BE2C (cell line): ENCODE data around the gene PDE10A. TPM values are rescaled to one million over a fixed set of nuclear protein-coding genes. Genes with fewer than 3 reads are reported as not detected.

Experiments used
- DNase-seq: peaks from one replicate; pipeline ENCODE4 v3.0.0-alpha.2; 2020
- H3K27me3 ChIP-seq: fragments of 250-450 bp; sonication (Bioruptor Pico); 2 replicates; pipeline ENCODE4 v1.5.1; 2020; ENCODE audit warnings: mild to moderate bottlenecking
- H3K36me3 ChIP-seq: fragments of 250-450 bp; sonication (Bioruptor Pico); 2 replicates; pipeline ENCODE4 v1.5.1; 2020; ENCODE audit warnings: mild to moderate bottlenecking
- H3K4me1 ChIP-seq: fragments of 250-450 bp; sonication (Bioruptor Pico); 2 replicates; pipeline ENCODE4 v1.5.1; 2020
- H3K4me3 ChIP-seq: 2 replicates; pipeline ENCODE4 v1.5.1; 2011; ENCODE audit warnings: low read depth, low read length
- H3K9me3 ChIP-seq: fragments of 250-450 bp; sonication (Bioruptor Pico); 2 replicates; pipeline ENCODE4 v1.5.1; 2020
- polyA plus RNA-seq: library from polyadenylated mRNA; unstranded; fragments of >200 nt; gene quantifications from one replicate; pipeline ENCODE4 v1.2.1, GENCODE V29; 2012; ENCODE audit warnings: low read depth, missing spikeins; ENCODE audit not compliant: insufficient read length, insufficient read depth
- TF ChIP-seq, protein P1 (sequence below): IDR thresholded peaks from 2 replicates; pipeline ENCODE4 v1.5.1; 2012; ENCODE audit warnings: mild to moderate bottlenecking, low read depth, low read length

The PDE10A gene
- polyA plus RNA-seq, result 1.1 TPM

GRCh38 chr6:165662749-165663376 is at the start of gene PDE10A:
Gene PDE10A, minus strand, starts transcription at chr6:165663241. Its CDS starts 430 bp downstream, at chr6:165662811.
- TF ChIP-seq, protein P1, sequence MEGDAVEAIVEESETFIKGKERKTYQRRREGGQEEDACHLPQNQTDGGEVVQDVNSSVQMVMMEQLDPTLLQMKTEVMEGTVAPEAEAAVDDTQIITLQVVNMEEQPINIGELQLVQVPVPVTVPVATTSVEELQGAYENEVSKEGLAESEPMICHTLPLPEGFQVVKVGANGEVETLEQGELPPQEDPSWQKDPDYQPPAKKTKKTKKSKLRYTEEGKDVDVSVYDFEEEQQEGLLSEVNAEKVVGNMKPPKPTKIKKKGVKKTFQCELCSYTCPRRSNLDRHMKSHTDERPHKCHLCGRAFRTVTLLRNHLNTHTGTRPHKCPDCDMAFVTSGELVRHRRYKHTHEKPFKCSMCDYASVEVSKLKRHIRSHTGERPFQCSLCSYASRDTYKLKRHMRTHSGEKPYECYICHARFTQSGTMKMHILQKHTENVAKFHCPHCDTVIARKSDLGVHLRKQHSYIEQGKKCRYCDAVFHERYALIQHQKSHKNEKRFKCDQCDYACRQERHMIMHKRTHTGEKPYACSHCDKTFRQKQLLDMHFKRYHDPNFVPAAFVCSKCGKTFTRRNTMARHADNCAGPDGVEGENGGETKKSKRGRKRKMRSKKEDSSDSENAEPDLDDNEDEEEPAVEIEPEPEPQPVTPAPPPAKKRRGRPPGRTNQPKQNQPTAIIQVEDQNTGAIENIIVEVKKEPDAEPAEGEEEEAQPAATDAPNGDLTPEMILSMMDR, result no peak
- no peaks in the 10 kb centered on the region for H3K9me3 ChIP-seq
- H3K4me1 ChIP-seq, result no peaks in the 10 kb centered on the region
- H3K4me3 ChIP-seq, result peak within 1 kb of the TSS; percentile 36
- peaks cover 77% of the 10 kb centered on the region for H3K27me3 ChIP-seq
- DNase-seq, result peak; percentile 23
- H3K36me3 ChIP-seq, result no peaks in the 10 kb centered on the region

GRCh38 chr6:165708985-165709576 is 46.0 kb upstream of the PDE10A start:
- Histone ChIP-seq H3K27me3 (no peaks in the 10 kb centered on the region), H3K36me3 (no peaks in the 10 kb centered on the region), H3K4me3 (no peak overlapping the region), H3K4me1 (no peaks in the 10 kb centered on the region), H3K9me3 (no peaks in the 10 kb centered on the region; the same call in 1 of the 2 replicates)
- TF ChIP-seq, protein P1, result no peak
- no peak for DNase-seq

- no peaks in the 10 kb centered on the region for H3K27me3 ChIP-seq
- no peak for DNase-seq
- H3K36me3 ChIP-seq, result no peaks in the 10 kb centered on the region
- H3K4me1 ChIP-seq, result no peaks in the 10 kb centered on the region; the same call in 1 of the 2 replicates
- TF ChIP-seq, protein P1, result no peak
- H3K9me3 ChIP-seq, result no peaks in the 10 kb centered on the region; the same call in 1 of the 2 replicates
- no peak overlapping the region for H3K4me3 ChIP-seq
These were observed 44.2 kb upstream of the PDE10A start for GRCh38 chr6:165707067-165707853.

DNA sequence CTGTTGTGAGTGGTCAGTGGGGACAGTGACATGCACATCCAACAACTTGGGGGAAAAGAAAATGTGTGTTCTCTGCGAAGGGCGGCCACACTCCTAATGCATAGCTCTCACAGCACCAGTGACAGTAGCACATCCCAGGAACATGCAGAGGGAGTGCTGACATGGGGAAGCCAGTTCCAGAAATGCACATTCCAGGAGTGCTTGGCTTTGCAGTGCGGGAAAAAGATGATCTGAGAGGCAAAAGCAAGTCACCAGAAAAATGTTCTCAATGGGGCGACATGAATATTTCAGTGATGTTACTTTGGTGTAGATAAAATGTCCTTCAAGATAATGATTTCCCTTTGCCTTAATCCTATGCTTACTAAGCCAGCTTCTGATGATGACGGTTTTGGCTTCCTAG is 42.9 kb upstream of the PDE10A start:
- H3K36me3 ChIP-seq, result no peaks in the 10 kb centered on the region
- DNase-seq, result no peak
- H3K4me3 ChIP-seq, result no peak overlapping the region
- TF ChIP-seq, protein P1, result no peak
- H3K27me3 ChIP-seq, result no peaks in the 10 kb centered on the region
- H3K9me3 ChIP-seq, result no peaks in the 10 kb centered on the region; the same call in 1 of the 2 replicates
- H3K4me1 ChIP-seq, result no peaks in the 10 kb centered on the region; the same call in 1 of the 2 replicates

DNA sequence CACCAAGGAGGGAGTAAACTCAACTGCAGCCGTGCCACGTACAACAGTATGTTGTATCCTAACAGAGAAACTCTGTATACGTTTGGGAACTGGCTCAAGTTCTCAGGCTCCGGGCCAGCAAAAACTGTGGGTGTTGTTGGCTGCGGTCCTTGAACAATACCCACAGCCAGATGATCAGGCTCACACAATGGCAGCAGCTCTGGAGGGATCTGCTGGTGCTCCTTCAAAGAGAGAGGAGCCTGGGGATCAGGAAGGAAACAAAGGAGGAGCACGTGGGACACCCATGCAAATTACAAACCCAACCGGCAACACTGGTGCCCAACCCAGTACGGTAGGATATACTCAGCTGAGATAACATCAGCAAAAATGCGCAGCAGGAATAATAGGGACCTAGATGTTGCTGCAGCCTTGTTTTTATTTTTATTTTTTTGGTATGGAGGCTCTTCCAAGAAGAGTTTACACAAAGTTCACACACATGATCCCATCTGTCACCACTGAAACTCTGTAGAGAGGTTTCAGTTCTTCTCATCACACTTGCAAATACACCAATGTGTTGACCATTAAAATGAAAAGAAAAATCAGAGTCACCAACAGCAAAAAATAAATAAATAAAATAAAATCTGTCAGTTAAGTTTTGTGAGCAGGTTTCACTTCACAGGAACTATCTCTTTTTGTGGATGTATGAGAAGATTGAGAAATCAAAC is 41.2 kb upstream of the PDE10A start:
- H3K36me3 ChIP-seq, result no peaks in the 10 kb centered on the region
- TF ChIP-seq, protein P1, result no peak
- no peaks in the 10 kb centered on the region; the same call in 1 of the 2 replicates for H3K9me3 ChIP-seq
- no peaks in the 10 kb centered on the region; the same call in 1 of the 2 replicates for H3K4me1 ChIP-seq
- no peaks in the 10 kb centered on the region for H3K27me3 ChIP-seq
- DNase-seq, result no peak
- no peak overlapping the region for H3K4me3 ChIP-seq
